ENCODE results near the gene TMEM92.

Gene TMEM92

DNA sequence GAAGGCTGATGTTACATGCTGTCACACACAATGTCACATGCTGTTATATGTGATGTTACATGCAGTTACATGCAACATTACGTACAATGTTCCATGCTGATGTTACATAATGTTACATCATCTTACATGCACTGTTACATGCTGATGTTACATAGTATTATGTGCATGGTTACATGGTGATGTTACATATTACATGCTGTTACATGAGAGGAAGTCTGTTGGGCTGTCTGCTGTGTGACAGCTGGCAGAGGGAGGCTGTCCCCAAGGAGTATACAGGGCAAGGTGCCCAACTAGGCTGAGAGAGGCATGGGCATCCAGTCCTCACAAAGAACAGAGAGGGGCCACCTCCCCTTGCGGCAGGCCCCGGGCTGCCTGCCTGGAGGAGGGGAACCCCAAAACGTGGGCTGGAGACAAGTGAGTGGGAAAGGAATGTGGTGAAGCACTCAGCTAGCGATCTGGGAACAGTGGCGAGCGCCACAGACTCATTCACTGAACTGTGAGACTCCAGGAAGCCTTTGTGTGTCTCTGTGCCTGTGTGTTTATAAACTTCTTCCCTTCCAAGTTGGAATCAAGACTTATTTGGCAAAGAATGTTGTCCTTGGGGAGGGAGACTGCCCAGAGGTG, 30.6 kb downstream of the TMEM92 start:
- DNase-seq (ENCODE audit: extremely low spot score): no peak
- ChIA-PET POLR2A (no interaction called here), CTCF (no interaction called here)
- TF ChIP-seq SP1 (IDR thresholded peaks at IDR 0.05) (no peak), BHLHE40 (IDR thresholded peaks at IDR 0.05; ENCODE audit: borderline replicate concordance) (no peak), ELF4 (IDR thresholded peaks at IDR 0.05) (no peak), HDGF (IDR thresholded peaks at IDR 0.05; ENCODE audit: borderline replicate concordance) (no peak), TARDBP (IDR thresholded peaks at IDR 0.05) (no peak), FOXK2 (IDR thresholded peaks at IDR 0.05) (no peak), L3MBTL2 (conservative IDR thresholded peaks at IDR 0.05) (no peak), LEF1 (IDR thresholded peaks at IDR 0.05; ENCODE audit: borderline replicate concordance) (no peak), CTBP1 (IDR thresholded peaks at IDR 0.05; ENCODE audit: borderline replicate concordance) (no peak), FOXM1 (IDR thresholded peaks at IDR 0.05; ENCODE audit: borderline replicate concordance) (no peak), SUZ12 (IDR thresholded peaks at IDR 0.05) (no peak), ARNT (IDR thresholded peaks at IDR 0.05) (no peak), FOXA1 (IDR thresholded peaks at IDR 0.05) (no peak), NFRKB (IDR thresholded peaks at IDR 0.05) (no peak), ZNF384 (IDR thresholded peaks at IDR 0.05) (no peak)
- TF ChIP-seq, protein P1, sequence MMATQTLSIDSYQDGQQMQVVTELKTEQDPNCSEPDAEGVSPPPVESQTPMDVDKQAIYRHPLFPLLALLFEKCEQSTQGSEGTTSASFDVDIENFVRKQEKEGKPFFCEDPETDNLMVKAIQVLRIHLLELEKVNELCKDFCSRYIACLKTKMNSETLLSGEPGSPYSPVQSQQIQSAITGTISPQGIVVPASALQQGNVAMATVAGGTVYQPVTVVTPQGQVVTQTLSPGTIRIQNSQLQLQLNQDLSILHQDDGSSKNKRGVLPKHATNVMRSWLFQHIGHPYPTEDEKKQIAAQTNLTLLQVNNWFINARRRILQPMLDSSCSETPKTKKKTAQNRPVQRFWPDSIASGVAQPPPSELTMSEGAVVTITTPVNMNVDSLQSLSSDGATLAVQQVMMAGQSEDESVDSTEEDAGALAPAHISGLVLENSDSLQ (IDR thresholded peaks at IDR 0.05): no peak

DNA sequence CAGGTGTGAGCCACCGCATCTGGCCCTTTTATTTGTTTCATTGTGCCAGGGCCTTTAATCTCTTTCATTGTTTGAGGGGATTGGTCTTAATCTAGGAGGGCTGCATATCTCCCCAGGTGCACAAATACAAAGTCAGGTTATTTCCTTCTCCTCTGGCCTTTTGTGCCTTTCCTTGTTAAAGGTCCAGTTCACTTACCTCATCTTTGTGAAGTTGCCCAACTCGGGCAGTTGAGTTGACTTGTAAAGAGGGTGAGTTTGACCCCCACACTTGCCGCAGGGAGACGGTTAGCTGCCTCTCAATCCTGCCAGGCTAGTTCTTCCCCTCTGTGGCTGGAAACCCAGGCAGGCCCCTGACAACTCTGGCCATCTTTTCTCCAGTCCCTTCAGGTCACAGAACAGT, 33.4 kb downstream of the TMEM92 start:
- ChIA-PET POLR2A (no interaction called here), CTCF (no interaction called here)
- no peak for DNase-seq (ENCODE audit: extremely low spot score)
- TF ChIP-seq FOXK2 (IDR thresholded peaks at IDR 0.05) (no peak), SUZ12 (IDR thresholded peaks at IDR 0.05) (no peak)

- no peak for DNase-seq (ENCODE audit: extremely low spot score)
- TF ChIP-seq ARNT (IDR thresholded peaks at IDR 0.05) (no peak), TARDBP (IDR thresholded peaks at IDR 0.05) (no peak)
- ChIA-PET CTCF (interaction anchor here (0.7 to 0.9 kb wide), 3 partner anchors 11 to 148 kb away, joined by 3 to 4 read pairs (median 3); no protein-coding TSS in a partner anchor), POLR2A (interaction anchor here (0.8 kb wide), 1 partner anchor 90 kb away, joined by 3 read pairs; no protein-coding TSS in a partner anchor)
Measured at GRCh38 chr17:50308666-50309065, 34.4 kb downstream of the TMEM92 start.

DNA sequence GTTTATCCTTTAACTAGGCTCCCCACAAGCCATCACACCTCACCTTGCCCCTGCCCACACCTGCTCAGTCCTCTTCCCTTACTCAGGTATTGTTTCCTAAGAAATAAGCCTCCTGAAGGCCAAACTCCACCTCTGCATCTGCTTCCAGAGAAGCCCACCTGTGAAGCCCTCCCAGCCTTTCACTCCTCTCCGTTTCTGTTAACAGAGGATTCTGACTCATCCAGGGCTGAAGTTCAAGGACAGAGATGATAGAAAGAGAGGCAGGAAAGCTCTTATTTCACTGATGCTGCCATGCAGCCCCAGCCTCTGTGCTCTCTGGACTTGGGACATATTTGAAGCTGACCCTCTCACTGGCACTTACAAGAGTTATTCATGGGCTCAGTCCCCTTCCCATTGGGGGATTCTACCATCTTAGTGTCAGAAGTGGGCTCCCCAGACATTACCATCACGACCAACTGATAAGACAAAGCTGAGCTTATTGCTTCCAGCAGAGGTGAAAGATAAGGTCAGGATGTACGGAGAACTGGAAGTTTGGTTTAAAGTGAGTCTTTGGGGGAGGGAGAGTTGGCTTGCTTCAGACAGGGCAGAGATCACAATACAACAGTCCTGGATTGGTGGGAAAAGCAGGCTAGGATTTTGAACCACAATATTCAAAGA, 36.3 kb downstream of the TMEM92 start:
- no peak for DNase-seq (ENCODE audit: extremely low spot score)
- TF ChIP-seq HDGF (IDR thresholded peaks at IDR 0.05; ENCODE audit: borderline replicate concordance): no peak
- TF ChIP-seq TARDBP (IDR thresholded peaks at IDR 0.05): no peak
- no peak for TF ChIP-seq ARNT (IDR thresholded peaks at IDR 0.05)
- TF ChIP-seq SP1 (IDR thresholded peaks at IDR 0.05): no peak
- TF ChIP-seq, protein P1 (IDR thresholded peaks at IDR 0.05): no peak
- TF ChIP-seq BHLHE40 (IDR thresholded peaks at IDR 0.05; ENCODE audit: borderline replicate concordance): no peak
- TF ChIP-seq ZNF384 (IDR thresholded peaks at IDR 0.05): no peak
- TF ChIP-seq FOXK2 (IDR thresholded peaks at IDR 0.05): no peak
- no peak for TF ChIP-seq L3MBTL2 (conservative IDR thresholded peaks at IDR 0.05)
- TF ChIP-seq CTBP1 (IDR thresholded peaks at IDR 0.05; ENCODE audit: borderline replicate concordance): no peak
- TF ChIP-seq ELF4 (IDR thresholded peaks at IDR 0.05): no peak
- TF ChIP-seq LEF1 (IDR thresholded peaks at IDR 0.05; ENCODE audit: borderline replicate concordance): no peak
- no peak for TF ChIP-seq FOXM1 (IDR thresholded peaks at IDR 0.05; ENCODE audit: borderline replicate concordance)
- no peak for TF ChIP-seq FOXA1 (IDR thresholded peaks at IDR 0.05)
- TF ChIP-seq NFRKB (IDR thresholded peaks at IDR 0.05): no peak
- TF ChIP-seq SUZ12 (IDR thresholded peaks at IDR 0.05): no peak
- ChIA-PET POLR2A (no interaction called here), CTCF (interaction anchor here (0.6 kb wide), 1 partner anchor 13 kb away, joined by 3 read pairs; no protein-coding TSS in a partner anchor)

- CTCF ChIA-PET: no interaction called here
- TF ChIP-seq ZNF384 (IDR thresholded peaks at IDR 0.05) (no peak), SP1 (IDR thresholded peaks at IDR 0.05) (no peak), ARNT (IDR thresholded peaks at IDR 0.05) (no peak), ELF4 (IDR thresholded peaks at IDR 0.05) (no peak), L3MBTL2 (conservative IDR thresholded peaks at IDR 0.05) (no peak), NFRKB (IDR thresholded peaks at IDR 0.05) (no peak), TARDBP (IDR thresholded peaks at IDR 0.05) (no peak), FOXK2 (IDR thresholded peaks at IDR 0.05) (no peak)
Measured at GRCh38 chr17:50311112-50311460, 36.8 kb downstream of the TMEM92 start.

DNA sequence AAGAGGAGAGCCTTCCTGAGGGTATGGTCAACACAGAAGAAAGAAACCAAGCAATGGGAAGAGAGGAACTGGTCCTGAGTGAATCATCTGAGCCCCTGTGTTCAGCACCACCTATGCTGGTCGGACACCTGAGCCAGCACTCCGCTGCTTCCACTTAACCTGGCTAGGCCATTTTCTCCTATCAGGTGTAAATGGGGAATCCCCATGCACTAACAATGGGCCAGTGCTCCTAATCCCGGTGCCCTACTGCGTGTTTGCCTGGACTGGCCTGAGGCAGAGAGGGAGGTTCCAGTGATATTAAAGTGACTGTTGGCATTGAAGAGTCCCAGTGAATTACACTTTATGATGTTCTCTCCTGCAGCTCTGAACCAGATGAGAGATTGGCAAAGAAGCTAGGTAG, 37.2 kb downstream of the TMEM92 start:
- ChIA-PET CTCF (no interaction called here), POLR2A (no interaction called here)
- no peak for DNase-seq (ENCODE audit: extremely low spot score)
- no peak for TF ChIP-seq ARNT (IDR thresholded peaks at IDR 0.05)
- no peak for TF ChIP-seq HDGF (IDR thresholded peaks at IDR 0.05; ENCODE audit: borderline replicate concordance)
- no peak for TF ChIP-seq CTBP1 (IDR thresholded peaks at IDR 0.05; ENCODE audit: borderline replicate concordance)
- TF ChIP-seq SP1 (IDR thresholded peaks at IDR 0.05): no peak
- TF ChIP-seq LEF1 (IDR thresholded peaks at IDR 0.05; ENCODE audit: borderline replicate concordance): no peak
- TF ChIP-seq FOXA1 (IDR thresholded peaks at IDR 0.05): no peak
- no peak for TF ChIP-seq ELF4 (IDR thresholded peaks at IDR 0.05)
- TF ChIP-seq ZNF384 (IDR thresholded peaks at IDR 0.05): no peak
- no peak for TF ChIP-seq SUZ12 (IDR thresholded peaks at IDR 0.05)
- TF ChIP-seq L3MBTL2 (conservative IDR thresholded peaks at IDR 0.05): no peak
- TF ChIP-seq BHLHE40 (IDR thresholded peaks at IDR 0.05; ENCODE audit: borderline replicate concordance): no peak
- TF ChIP-seq FOXM1 (IDR thresholded peaks at IDR 0.05; ENCODE audit: borderline replicate concordance): no peak
- TF ChIP-seq, protein P1 (IDR thresholded peaks at IDR 0.05): no peak
- no peak for TF ChIP-seq TARDBP (IDR thresholded peaks at IDR 0.05)
- TF ChIP-seq NFRKB (IDR thresholded peaks at IDR 0.05): no peak
- no peak for TF ChIP-seq FOXK2 (IDR thresholded peaks at IDR 0.05)

More at GRCh38 chr17:50311112-50311460, 36.8 kb downstream of the TMEM92 start:
- no peak for DNase-seq (ENCODE audit: extremely low spot score)
- POLR2A ChIA-PET: no interaction called here

Measured in HEK293T (cell line).